Measurements from ENCODE around the gene PID1. TPM values are rescaled to one million over a fixed set of nuclear protein-coding genes. Genes with fewer than 3 reads are reported as not detected.
"Not testable (repeated sequence)": the region's sequence is repeated elsewhere in the genome, so short reads cannot be mapped to it uniquely, and the experiment has no call there.

PID1 gene
- total RNA-seq, 4 donors from 2014 or later: 1.0 to 33.0 (median 8.4) TPM

DNA sequence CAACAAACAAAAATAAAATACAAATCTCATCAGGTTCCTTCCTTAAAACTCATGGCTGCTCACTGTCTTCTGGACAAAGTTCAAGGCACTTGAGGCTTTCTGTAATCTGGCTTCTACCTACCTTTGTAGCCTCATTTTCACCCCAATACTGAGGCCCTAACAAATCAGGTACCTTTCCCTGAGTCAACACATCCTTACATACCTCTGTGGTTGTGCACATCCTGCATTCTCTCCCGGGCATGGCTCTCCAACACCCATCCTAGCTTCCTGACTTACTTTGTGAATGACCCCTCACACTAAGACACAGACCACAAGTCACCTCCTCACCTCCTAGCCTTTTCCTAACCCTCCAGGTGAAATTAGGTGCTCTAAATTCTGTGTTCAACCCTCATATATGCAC is 190.9 kb downstream of the PID1 start:
- no peaks in the 10 kb centered on the region for H3K36me3 ChIP-seq
- H3K9me3 ChIP-seq: no peaks in the 10 kb centered on the region
- no peaks in the 10 kb centered on the region for H3K4me1 ChIP-seq
- WGBS, 2 donors: 56 to 57% methylated on average over 1 of the region's 1 CpG
- DNase-seq: no peak
- TF ChIP-seq, protein P1, sequence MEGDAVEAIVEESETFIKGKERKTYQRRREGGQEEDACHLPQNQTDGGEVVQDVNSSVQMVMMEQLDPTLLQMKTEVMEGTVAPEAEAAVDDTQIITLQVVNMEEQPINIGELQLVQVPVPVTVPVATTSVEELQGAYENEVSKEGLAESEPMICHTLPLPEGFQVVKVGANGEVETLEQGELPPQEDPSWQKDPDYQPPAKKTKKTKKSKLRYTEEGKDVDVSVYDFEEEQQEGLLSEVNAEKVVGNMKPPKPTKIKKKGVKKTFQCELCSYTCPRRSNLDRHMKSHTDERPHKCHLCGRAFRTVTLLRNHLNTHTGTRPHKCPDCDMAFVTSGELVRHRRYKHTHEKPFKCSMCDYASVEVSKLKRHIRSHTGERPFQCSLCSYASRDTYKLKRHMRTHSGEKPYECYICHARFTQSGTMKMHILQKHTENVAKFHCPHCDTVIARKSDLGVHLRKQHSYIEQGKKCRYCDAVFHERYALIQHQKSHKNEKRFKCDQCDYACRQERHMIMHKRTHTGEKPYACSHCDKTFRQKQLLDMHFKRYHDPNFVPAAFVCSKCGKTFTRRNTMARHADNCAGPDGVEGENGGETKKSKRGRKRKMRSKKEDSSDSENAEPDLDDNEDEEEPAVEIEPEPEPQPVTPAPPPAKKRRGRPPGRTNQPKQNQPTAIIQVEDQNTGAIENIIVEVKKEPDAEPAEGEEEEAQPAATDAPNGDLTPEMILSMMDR (IDR thresholded peaks at IDR 0.05): no peak
- no peak for TF ChIP-seq POLR2A (IDR thresholded peaks at IDR 0.05)
- H3K4me3 ChIP-seq: no peak overlapping the region
- no peak overlapping the region for H3K27ac ChIP-seq
- no peaks in the 10 kb centered on the region for H3K27me3 ChIP-seq
- intact Hi-C loops (cut with DNase I): no loop called here

DNA sequence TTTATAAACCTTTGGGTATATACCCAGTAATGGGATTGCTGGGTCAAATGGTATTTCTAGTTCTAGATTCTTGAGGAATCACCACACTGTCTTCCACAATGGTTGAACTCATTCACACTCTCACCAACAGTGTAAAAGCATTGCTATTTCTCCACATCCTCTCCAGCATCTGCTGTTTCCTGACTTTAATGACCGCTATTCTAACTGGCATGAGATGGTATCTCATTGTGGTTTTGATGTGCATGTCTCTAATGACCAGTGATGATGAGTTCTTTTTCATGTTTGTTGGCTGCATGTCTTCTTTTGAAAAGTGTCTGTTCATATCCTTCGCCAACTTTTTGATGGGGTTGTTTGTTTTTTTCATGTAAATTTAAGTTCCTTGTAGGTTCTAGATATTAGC is 194.2 kb downstream of the PID1 start:
- H3K36me3 ChIP-seq; intact Hi-C loops (cut with DNase I); H3K4me1 ChIP-seq; DNase-seq; H3K4me3 ChIP-seq; H3K27ac ChIP-seq; H3K9me3 ChIP-seq; H3K27me3 ChIP-seq: not testable (repeated sequence)
- 84 to 91% methylated on average over 2 of the region's 2 CpGs for WGBS, 2 donors

DNA sequence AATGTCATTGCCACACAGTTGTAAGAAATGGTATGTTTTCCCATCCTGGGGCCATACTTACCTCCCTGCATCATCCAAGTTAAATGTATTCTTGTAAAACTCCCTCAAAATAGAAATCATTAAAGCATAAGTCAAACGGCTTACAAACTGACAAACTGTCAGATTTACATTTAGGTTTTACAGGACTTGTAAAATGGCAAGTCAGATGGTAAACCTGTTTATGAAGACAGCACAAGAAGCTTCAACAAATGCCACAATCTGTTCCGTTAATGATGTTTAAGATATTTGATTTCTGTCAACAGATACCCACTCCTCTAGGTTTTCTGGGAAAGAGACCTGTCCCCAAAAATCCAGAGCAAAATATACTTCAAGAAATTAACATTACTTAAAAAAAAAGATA is 197.2 kb downstream of the PID1 start:
- Histone ChIP-seq H3K27ac (no peak overlapping the region), H3K4me3 (no peak overlapping the region), H3K36me3 (no peaks in the 10 kb centered on the region), H3K4me1 (no peaks in the 10 kb centered on the region), H3K9me3 (no peaks in the 10 kb centered on the region), H3K27me3 (no peaks in the 10 kb centered on the region)
- intact Hi-C loops (cut with DNase I): no loop called here
- no peak for DNase-seq
- TF ChIP-seq, protein P1 (IDR thresholded peaks at IDR 0.05): no peak
- TF ChIP-seq POLR2A (IDR thresholded peaks at IDR 0.05): no peak
- 73 to 83% methylated on average over 2 of the region's 2 CpGs for WGBS, 2 donors

DNA sequence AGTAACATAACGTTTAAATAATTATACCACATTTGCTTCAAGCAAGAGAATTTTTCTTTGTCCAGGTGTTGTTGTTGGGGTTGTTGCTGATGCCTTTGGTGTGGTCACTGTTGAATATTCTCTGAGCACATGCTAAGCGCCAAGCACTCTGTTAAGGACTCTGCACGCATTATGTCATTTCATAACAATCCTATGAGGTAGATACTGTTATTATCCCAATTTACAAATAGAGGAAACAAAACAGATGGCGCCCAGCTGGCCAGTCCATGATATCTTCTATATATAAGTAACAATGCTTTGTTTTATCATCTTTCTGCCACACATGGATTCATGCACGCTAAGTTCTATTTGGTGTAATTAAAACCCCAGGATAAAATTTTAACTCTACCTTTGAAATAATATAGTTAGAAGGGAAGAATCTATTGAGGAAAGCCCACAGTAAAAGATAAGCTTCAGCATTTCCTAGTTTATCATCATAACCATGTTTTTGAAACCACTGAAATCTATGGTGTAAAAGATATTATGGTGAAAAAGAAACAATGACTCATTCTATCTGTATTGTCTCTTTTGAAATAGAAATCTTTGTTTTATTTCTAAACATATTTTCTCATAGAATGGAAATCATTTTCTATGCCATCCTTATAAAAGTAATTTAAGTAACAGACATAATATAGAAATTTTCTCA is 199.7 kb downstream of the PID1 start:
- H3K27ac ChIP-seq: no peak overlapping the region
- no peak for TF ChIP-seq POLR2A (IDR thresholded peaks at IDR 0.05)
- TF ChIP-seq, protein P1 (IDR thresholded peaks at IDR 0.05): no peak
- no peaks in the 10 kb centered on the region for H3K4me1 ChIP-seq
- H3K4me3 ChIP-seq: no peak overlapping the region
- intact Hi-C loops (cut with DNase I): no loop called here
- peaks cover 0 to 7% (median 0%) of the 10 kb centered on the region in 3 donors for H3K9me3 ChIP-seq
- no peak for DNase-seq
- no peaks in the 10 kb centered on the region for H3K36me3 ChIP-seq
- no peaks in the 10 kb centered on the region for H3K27me3 ChIP-seq
- 79 to 82% methylated on average over 5 of the region's 5 CpGs for WGBS, 2 donors

DNA sequence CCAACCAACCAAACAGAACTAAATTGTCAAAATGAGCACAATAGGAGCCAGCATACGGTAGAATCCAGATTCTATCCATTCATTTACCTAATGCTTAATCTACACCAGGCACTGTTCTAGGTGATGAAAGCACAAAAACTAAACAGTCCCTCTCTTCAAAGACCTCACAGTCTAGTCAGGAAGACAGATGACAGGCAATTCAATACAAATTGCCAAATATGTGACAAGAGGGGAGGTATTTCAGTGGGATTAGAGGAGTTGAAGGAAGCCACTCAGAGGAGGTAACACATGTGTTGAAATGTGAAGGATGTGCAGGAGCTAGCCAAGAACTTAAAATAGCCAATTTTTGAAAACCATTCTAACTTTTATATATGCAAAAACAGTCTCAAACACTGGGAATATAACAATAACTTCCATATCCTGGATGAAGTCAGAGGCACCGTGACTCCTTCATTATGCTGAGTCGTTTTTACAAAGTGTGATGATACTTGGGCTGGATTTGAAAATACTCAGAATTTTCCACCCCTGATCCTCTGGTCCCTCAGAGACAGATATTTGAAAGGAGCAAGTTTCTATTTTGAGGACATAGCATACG is 204.9 kb downstream of the PID1 start:
- WGBS, 2 donors: 66% methylated on average over 4 of the region's 4 CpGs

More for the DNA sequence above, 204.9 kb downstream of the PID1 start:
- no peak overlapping the region for H3K4me3 ChIP-seq
- H3K36me3 ChIP-seq: no peaks in the 10 kb centered on the region
- peaks cover 0 to 7% (median 0%) of the 10 kb centered on the region in 3 donors for H3K9me3 ChIP-seq
- no peaks in the 10 kb centered on the region for H3K4me1 ChIP-seq
- DNase-seq: no peak
- no peak overlapping the region for H3K27ac ChIP-seq
- no peaks in the 10 kb centered on the region for H3K27me3 ChIP-seq
- no peak for TF ChIP-seq POLR2A (IDR thresholded peaks at IDR 0.05)
- TF ChIP-seq, protein P1 (IDR thresholded peaks at IDR 0.05): no peak
- intact Hi-C loops (cut with DNase I): no loop called here

Measured in esophagus squamous epithelium (tissue), 5 donors.